Cardiac muscle cell (in vitro differentiated cells and primary cell): ENCODE results near the gene OTUD1. TPM values are rescaled to one million over a fixed set of nuclear protein-coding genes. Genes with fewer than 3 reads are reported as not detected.
"Not testable (repeated sequence)": the region's sequence is repeated elsewhere in the genome, so short reads cannot be mapped to it uniquely, and the experiment has no call there.

Experiments
- DNase-seq, 2 donors: peaks; one replicate each; pipeline versions ENCODE4 v3.0.0 to v3.0.0-alpha.2; 2010 to 2017; ENCODE audit warnings: low read depth in 1 of 2, low spot score in 1 of 2
- H3K27ac ChIP-seq: fragments of 200-600 bp; sonication (generic); 2 replicates; pipeline ENCODE4 v1.5.1; 2016
- H3K27me3 ChIP-seq: fragments of 200-600 bp; sonication (generic); 2 replicates; pipeline ENCODE4 v1.6.0; 2016; ENCODE audit warnings: control low read depth
- H3K36me3 ChIP-seq: fragments of 200-600 bp; sonication (generic); 2 replicates; pipeline ENCODE4 v1.5.1; 2016; ENCODE audit warnings: control low read depth
- H3K4me1 ChIP-seq: fragments of 200-600 bp; sonication (generic); 2 replicates; pipeline ENCODE4 v1.8.1; 2017; ENCODE audit warnings: low read depth, mild to moderate bottlenecking, mixed run types
- H3K4me3 ChIP-seq: fragments of 200-600 bp; sonication (generic); 2 replicates; pipeline ENCODE4 v1.5.1; 2016; ENCODE audit warnings: mild to moderate bottlenecking
- H3K9me3 ChIP-seq: fragments of 200-600 bp; sonication (generic); 2 replicates; pipeline ENCODE4 v1.5.1; 2017; ENCODE audit warnings: low read depth, mild to moderate bottlenecking, control low read depth
- polyA plus RNA-seq: library from polyadenylated mRNA; unstranded; fragments of >200 nt; fragmentation: Nextera tagmentation; extraction: Ambion mirVana; gene quantifications from 2 replicates; pipeline ENCODE4 v1.2.1, GENCODE V29; 2016
- total RNA-seq: library from RNA; depleted of rRNA; stranded (reverse); fragments of >200 nt; gene quantifications from 2 replicates; pipeline ENCODE4 v1.2.3, GENCODE V29; 2016
- TF ChIP-seq, protein P1 (sequence below): IDR thresholded peaks from 2 replicates; pipeline ENCODE4 v1.5.1; 2012; ENCODE audit warnings: low read depth, mild to moderate bottlenecking, low read length

OTUD1 gene, protein sequence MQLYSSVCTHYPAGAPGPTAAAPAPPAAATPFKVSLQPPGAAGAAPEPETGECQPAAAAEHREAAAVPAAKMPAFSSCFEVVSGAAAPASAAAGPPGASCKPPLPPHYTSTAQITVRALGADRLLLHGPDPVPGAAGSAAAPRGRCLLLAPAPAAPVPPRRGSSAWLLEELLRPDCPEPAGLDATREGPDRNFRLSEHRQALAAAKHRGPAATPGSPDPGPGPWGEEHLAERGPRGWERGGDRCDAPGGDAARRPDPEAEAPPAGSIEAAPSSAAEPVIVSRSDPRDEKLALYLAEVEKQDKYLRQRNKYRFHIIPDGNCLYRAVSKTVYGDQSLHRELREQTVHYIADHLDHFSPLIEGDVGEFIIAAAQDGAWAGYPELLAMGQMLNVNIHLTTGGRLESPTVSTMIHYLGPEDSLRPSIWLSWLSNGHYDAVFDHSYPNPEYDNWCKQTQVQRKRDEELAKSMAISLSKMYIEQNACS
- total RNA-seq: 8.1 and 12.6 TPM in 2 replicates
- 15.3 and 17.8 TPM in 2 replicates for polyA plus RNA-seq

DNA sequence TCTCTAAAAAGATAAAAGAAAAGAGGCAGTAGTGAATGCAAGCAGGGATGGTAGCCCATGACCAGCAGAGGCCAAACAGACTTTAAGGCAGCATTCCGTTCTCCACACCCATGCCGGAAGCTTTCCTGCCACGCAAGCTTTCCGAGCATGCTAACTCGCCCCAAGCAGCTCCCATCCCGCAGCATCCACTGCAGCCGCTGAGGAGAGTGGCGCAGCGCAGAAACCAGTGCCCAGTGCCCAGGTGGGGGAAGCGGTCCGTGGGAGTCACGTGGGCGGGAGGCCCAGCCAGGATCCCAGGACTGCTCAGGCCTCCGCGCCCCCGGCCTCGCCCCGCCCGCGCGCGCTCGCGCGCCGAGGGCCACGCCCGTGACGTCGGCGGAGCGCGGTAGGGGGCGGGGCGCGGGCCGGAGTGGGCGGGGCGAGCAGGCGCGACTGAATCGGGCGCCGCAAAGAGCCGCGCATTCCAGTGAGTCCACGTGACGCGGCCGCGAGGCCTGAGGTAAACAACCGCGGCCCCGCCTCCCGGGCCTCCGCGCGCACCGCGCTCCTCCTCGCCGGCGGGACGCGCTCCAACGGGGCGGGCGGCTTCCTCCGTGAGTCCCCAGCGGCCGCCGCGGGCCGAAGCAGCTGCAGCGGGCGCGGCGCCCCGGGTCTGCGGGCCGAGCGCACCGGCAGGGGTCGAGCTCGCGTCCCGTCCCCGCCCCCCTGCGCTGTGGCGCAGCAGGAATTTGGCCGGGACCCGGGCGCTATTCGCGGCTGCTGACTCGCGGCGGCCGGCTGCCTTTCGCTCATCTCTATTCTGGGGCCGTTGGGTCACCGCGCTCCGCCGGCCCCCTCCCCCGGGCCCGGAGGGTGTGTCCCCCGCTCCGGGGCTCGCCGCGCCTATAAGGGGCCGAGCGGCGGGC, at the start of gene OTUD1:
Gene OTUD1 (plus strand): TSS at position 529 of the 905 bp plus-strand sequence. CDS start 383 bp downstream, outside the sequence.
- TF ChIP-seq, protein P1, sequence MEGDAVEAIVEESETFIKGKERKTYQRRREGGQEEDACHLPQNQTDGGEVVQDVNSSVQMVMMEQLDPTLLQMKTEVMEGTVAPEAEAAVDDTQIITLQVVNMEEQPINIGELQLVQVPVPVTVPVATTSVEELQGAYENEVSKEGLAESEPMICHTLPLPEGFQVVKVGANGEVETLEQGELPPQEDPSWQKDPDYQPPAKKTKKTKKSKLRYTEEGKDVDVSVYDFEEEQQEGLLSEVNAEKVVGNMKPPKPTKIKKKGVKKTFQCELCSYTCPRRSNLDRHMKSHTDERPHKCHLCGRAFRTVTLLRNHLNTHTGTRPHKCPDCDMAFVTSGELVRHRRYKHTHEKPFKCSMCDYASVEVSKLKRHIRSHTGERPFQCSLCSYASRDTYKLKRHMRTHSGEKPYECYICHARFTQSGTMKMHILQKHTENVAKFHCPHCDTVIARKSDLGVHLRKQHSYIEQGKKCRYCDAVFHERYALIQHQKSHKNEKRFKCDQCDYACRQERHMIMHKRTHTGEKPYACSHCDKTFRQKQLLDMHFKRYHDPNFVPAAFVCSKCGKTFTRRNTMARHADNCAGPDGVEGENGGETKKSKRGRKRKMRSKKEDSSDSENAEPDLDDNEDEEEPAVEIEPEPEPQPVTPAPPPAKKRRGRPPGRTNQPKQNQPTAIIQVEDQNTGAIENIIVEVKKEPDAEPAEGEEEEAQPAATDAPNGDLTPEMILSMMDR: no peak
- Histone ChIP-seq H3K36me3 (no peaks in the 10 kb centered on the region), H3K4me3 (peak within 1 kb of the TSS; percentile 98), H3K4me1 (peaks cover 17% of the 10 kb centered on the region), H3K9me3 (no peaks in the 10 kb centered on the region), H3K27me3 (no peaks in the 10 kb centered on the region), H3K27ac (peak within 1 kb of the TSS; percentile 95)
- DNase-seq: peak; percentile 97

DNA sequence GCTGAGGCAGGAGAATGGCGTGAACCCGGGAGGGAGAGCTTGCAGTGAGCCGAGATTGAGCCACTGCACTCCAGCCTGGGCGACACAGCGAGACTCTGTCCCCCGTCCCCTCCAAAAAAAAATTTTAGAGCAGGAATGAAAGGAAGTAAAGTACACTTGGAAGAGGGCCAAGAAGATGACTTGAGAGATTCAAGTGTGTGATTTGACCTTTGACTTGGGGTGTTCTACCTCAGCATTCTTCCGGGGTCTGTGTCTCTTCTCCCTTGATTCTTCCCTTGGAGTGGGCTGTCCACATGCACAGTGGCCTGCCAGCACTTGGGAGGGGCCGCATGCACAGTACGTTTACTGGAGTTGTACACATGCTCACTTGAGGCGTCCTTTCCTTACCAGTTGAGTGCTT, 48.5 kb upstream of the OTUD1 start:
- not testable (repeated sequence) for H3K4me1 ChIP-seq, H3K36me3 ChIP-seq, H3K27me3 ChIP-seq, H3K4me3 ChIP-seq, H3K9me3 ChIP-seq, DNase-seq, H3K27ac ChIP-seq

DNA sequence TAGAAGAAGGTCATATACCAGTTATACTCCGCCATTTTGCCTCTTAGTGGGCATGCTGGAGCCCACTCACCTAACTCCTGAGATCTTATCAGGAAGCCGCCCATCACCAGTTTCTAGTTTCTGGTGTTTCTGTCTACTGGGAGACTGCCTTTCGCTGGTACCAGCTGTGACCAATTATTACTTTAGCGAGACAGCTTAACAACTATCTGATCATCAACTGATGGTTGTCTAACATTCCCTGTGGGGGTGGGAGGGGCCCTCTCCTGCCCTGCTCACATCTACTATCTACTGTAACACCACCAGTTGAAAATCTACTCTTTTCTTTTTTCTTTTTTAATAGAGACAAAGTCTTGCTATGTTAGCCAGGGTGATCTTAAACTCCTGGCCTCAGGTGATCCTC, 48.1 kb upstream of the OTUD1 start:
- Histone ChIP-seq H3K27ac (no peak overlapping the region), H3K27me3 (no peaks in the 10 kb centered on the region), H3K4me3 (no peak overlapping the region), H3K36me3 (no peaks in the 10 kb centered on the region), H3K9me3 (no peaks in the 10 kb centered on the region), H3K4me1 (no peaks in the 10 kb centered on the region)
- TF ChIP-seq, protein P1: no peak
- no peak for DNase-seq

DNA sequence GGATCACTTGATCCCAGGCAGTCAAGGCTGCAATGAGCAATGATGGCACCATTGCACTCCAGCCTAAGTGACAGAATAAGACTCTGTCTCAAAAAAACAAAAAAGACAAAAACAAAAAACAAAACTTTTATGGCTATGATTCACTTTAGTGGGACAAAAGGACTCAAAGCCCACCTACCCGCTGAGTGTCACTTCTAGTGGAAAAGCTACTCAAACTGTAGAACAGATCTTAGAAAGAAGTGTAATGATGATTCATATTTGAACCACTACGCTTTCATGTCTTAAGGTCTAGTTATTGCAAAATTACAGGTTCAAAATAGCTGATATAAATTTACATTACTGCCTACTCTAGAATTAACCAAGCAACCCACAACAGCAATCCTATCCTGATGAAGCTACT, 47.1 kb upstream of the OTUD1 start:
- Histone ChIP-seq H3K27me3 (no peaks in the 10 kb centered on the region), H3K36me3 (no peaks in the 10 kb centered on the region), H3K27ac (no peak overlapping the region), H3K4me1 (no peaks in the 10 kb centered on the region), H3K9me3 (no peaks in the 10 kb centered on the region), H3K4me3 (no peak overlapping the region)
- no peak for DNase-seq
- TF ChIP-seq, protein P1: no peak

DNA sequence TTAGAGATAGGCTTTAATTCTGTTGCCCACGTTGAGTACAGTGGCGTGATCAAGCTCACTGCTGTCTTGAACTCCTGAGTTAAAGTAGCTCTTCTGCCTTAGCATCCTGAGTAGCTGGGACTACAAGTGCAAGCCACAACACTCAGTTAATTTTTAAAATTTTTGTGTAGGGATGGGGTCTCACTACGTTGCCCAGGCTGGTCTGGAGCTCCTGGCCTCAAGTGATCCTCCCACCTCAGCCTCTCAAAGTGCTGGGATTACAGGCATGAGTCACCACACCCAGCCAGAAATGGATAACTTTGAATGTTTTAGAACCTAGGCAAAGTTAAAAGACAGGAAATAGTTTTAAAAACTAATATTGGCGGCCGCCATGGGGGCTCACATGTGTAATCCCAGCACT, 43.9 kb upstream of the OTUD1 start:
- Histone ChIP-seq H3K4me1 (peaks cover 9% of the 10 kb centered on the region), H3K9me3 (no peaks in the 10 kb centered on the region), H3K36me3 (no peaks in the 10 kb centered on the region), H3K27me3 (no peaks in the 10 kb centered on the region), H3K27ac (no peak overlapping the region), H3K4me3 (no peak overlapping the region)
- no peak for DNase-seq
- TF ChIP-seq, protein P1: no peak
